HTR-8/SVneo (cell line): Measurements from ENCODE around the gene CEP68.
"Not testable (repeated sequence)": the region's sequence is repeated elsewhere in the genome, so short reads cannot be mapped to it uniquely, and the experiment has no call there.

ENCODE experiments used
- DNase-seq: peaks from one replicate; pipeline ENCODE4 v3.0.0; 2011; ENCODE audit warnings: low spot score, mixed read lengths; ENCODE audit not compliant: insufficient read length
- FAIRE-seq: peaks from 2 replicates; lab custom pipeline; 2011; peaks lifted over from hg19 to GRCh38; lab: Jason Lieb, UNC

The CEP68 gene

GRCh38 chr2:65030476-65031332 is 25.5 kb upstream of the CEP68 start:
- DNase-seq (no peak), FAIRE-seq (no peak)

GRCh38 chr2:65031341-65032018 is 24.7 kb upstream of the CEP68 start:
- FAIRE-seq (no peak), DNase-seq (no peak)

- DNase-seq (no peak), FAIRE-seq (no peak)
These were observed 23.9 kb upstream of the CEP68 start for GRCh38 chr2:65032019-65032975.

- DNase-seq (no peak), FAIRE-seq (no peak)
These were observed 23.0 kb upstream of the CEP68 start for GRCh38 chr2:65033178-65033577.

- DNase-seq, FAIRE-seq: not testable (repeated sequence)
These were observed 22.5 kb upstream of the CEP68 start for GRCh38 chr2:65033667-65034066.

- FAIRE-seq (no peak), DNase-seq (no peak)
These were observed 20.8 kb upstream of the CEP68 start for GRCh38 chr2:65035351-65035943.

- DNase-seq (no peak), FAIRE-seq (no peak)
These were observed 19.0 kb upstream of the CEP68 start for GRCh38 chr2:65037178-65037577.

GRCh38 chr2:65039640-65040039 is 16.6 kb upstream of the CEP68 start:
- FAIRE-seq (no peak), DNase-seq (no peak)

- FAIRE-seq: peak; percentile 92
These were observed 15.6 kb upstream of the CEP68 start for GRCh38 chr2:65040400-65041261.

GRCh38 chr2:65043001-65043400 is 13.2 kb upstream of the CEP68 start:
- no peak for FAIRE-seq
- DNase-seq: no peak

More at GRCh38 chr2:65040400-65041261, 15.6 kb upstream of the CEP68 start:
- DNase-seq: peak; percentile 86

- DNase-seq: no peak
These were observed 12.0 kb upstream of the CEP68 start for GRCh38 chr2:65044097-65044735.

GRCh38 chr2:65045651-65046050 is 10.6 kb upstream of the CEP68 start:
- FAIRE-seq (peak; percentile 4), DNase-seq (no peak)

More at GRCh38 chr2:65044097-65044735, 12.0 kb upstream of the CEP68 start:
- peak; percentile 59 for FAIRE-seq

- FAIRE-seq (no peak), DNase-seq (no peak)
These were observed 9.4 kb upstream of the CEP68 start for GRCh38 chr2:65046633-65047407.

GRCh38 chr2:65049010-65049639 is 7.1 kb upstream of the CEP68 start:
- no peak for DNase-seq
- FAIRE-seq: no peak

GRCh38 chr2:65050931-65051330 is 5.3 kb upstream of the CEP68 start:
- no peak for FAIRE-seq

GRCh38 chr2:65053199-65053598 is 3.0 kb upstream of the CEP68 start:
- DNase-seq: no peak
- FAIRE-seq: no peak

More at GRCh38 chr2:65050931-65051330, 5.3 kb upstream of the CEP68 start:
- DNase-seq: no peak

GRCh38 chr2:65054749-65055421 is 1.3 kb upstream of the CEP68 start:
- no peak for FAIRE-seq
- no peak for DNase-seq
